Sigmoid colon (tissue), 7 donors: Measurements from ENCODE around the gene DDX3X. TPM values are rescaled to one million over a fixed set of nuclear protein-coding genes. Genes with fewer than 3 reads are reported as not detected.
"Not testable (repeated sequence)": the region's sequence is repeated elsewhere in the genome, so short reads cannot be mapped to it uniquely, and the experiment has no call there.

Experiments used
- DNase-seq: peaks from one replicate; pipeline ENCODE4 v3.0.0-alpha.2; 2019
- H3K27ac ChIP-seq, 4 donors: fragments of 200-600 bp; sonication (generic); one replicate each; pipeline ENCODE4 v1.5.1; 2016 to 2019; ENCODE audit warnings: mild to moderate bottlenecking in 1 of 4
- H3K27me3 ChIP-seq, 3 donors: fragments of 200-600 bp; sonication (generic); one replicate each; pipeline ENCODE4 v1.5.1; 2019; ENCODE audit warnings: mild to moderate bottlenecking in 1 of 3
- H3K36me3 ChIP-seq, 4 donors: fragments of 200-600 bp; sonication (generic); one replicate each; pipeline ENCODE4 v1.5.1; 2016 to 2019
- H3K4me1 ChIP-seq, 4 donors: fragments of 200-600 bp; sonication (generic); one replicate each; pipeline ENCODE4 v1.5.1; 2017 to 2019
- H3K4me3 ChIP-seq, 4 donors: fragments of 200-600 bp; sonication (generic); one replicate each; pipeline ENCODE4 v1.5.1; 2017 to 2019; ENCODE audit warnings: mild to moderate bottlenecking in 2 of 4, moderate library complexity in 1 of 4
- H3K9me3 ChIP-seq, 4 donors: fragments of 200-600 bp in 3 of 4; sonication (generic) in 3 of 4; one replicate each; pipeline versions ENCODE4 v1.5.1 to v1.6.1; 2013 to 2019
- EP300 ChIP-seq, 4 donors: sonication (generic); formaldehyde crosslinking; IDR thresholded peaks; one replicate each; pipeline ENCODE4 v1.6.1; 2017; ENCODE audit warnings: antibody characterized with exemption in 4 of 4
- POLR2A ChIP-seq, 2 donors: fragments of 450-650 bp; IDR thresholded peaks; one replicate each; pipeline ENCODE4 v1.6.1; 2016; ENCODE audit warnings: antibody characterized with exemption in 2 of 2, mild to moderate bottlenecking in 2 of 2, moderate library complexity in 2 of 2
- POLR2AphosphoS5 ChIP-seq, 4 donors: sonication (generic); formaldehyde crosslinking; IDR thresholded peaks; one replicate each; pipeline ENCODE4 v1.6.1; 2017; ENCODE audit warnings: antibody characterized with exemption in 4 of 4
- WGBS, 2 donors: extraction: QIAGEN DNeasy Blood & Tissue Kit; methylation state at CpG; one replicate each; pipeline ENCODE4 v1.1.7; 2013; 5-methylcytosine and 5-hydroxymethylcytosine counted together
- intact Hi-C: fragments of 100-400 bp; cut with DNase I; formaldehyde crosslinking; loops from one replicate; pipeline ENCODE4 v1.15.1; 2023
- polyA plus RNA-seq, 3 donors: library from polyadenylated mRNA; stranded (reverse); fragments of 200-250 nt; gene quantifications; one replicate each; pipeline ENCODE4 v1.2.3, GENCODE V29; 2013
- total RNA-seq, 4 donors: library from RNA; depleted of rRNA; stranded (reverse); fragments of >200 nt; gene quantifications; one replicate each; pipeline ENCODE4 v1.1.0, GENCODE V29; 2016
- TF ChIP-seq, protein P1 (sequence below), 4 experiments: fragments of 450-650 bp in 3 of 4; fragments of 200-600 bp in 1 of 4; IDR thresholded peaks; one replicate each; pipeline ENCODE4 v1.5.1; 2016 to 2019; ENCODE audit warnings: antibody characterized with exemption in 4 of 4, mild to moderate bottlenecking in 3 of 4, moderate library complexity in 2 of 4
- donor health status: healthy with polysubstance abuse.
- donor health status: Bipolar disorder and iron deficiency.
- donor health status: healthy.

Gene DDX3X
- total RNA-seq (100 to 1,000 TPM; 146 to 218 (median 214) TPM), polyA plus RNA-seq (10 to 100 TPM; 86.0 to 94.9 (median 91.8) TPM)

DNA sequence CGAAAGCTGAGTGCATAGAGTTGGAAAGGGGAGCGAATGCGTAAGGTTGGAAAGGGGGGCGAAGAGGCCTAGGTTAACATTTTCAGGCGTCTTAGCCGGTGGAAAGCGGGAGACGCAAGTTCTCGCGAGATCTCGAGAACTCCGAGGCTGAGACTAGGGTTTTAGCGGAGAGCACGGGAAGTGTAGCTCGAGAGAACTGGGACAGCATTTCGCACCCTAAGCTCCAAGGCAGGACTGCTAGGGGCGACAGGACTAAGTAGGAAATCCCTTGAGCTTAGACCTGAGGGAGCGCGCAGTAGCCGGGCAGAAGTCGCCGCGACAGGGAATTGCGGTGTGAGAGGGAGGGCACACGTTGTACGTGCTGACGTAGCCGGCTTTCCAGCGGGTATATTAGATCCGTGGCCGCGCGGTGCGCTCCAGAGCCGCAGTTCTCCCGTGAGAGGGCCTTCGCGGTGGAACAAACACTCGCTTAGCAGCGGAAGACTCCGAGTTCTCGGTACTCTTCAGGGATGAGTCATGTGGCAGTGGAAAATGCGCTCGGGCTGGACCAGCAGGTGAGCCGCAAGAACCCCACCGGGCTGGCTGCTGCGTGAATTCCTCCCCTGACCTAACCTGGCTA, at the start of gene DDX3X:
TSS of gene DDX3X (plus strand) at position 419 of the 619 bp plus-strand sequence. CDS start at position 510, 91 bp downstream.
- H3K9me3 ChIP-seq = no peaks in the 10 kb centered on the region
- 0% methylated on average over 47 of the region's 47 CpGs for WGBS, 2 donors
- H3K4me3 ChIP-seq = peak within 1 kb of the TSS; percentile 80 to 99 (median 94)
- no peaks in the 10 kb centered on the region for H3K36me3 ChIP-seq
- no peaks in the 10 kb centered on the region for H3K27me3 ChIP-seq
- H3K27ac ChIP-seq = peak within 1 kb of the TSS; percentile 98 to 100 (median 100)
- DNase-seq = peak; percentile 97
- TF ChIP-seq, protein P1, sequence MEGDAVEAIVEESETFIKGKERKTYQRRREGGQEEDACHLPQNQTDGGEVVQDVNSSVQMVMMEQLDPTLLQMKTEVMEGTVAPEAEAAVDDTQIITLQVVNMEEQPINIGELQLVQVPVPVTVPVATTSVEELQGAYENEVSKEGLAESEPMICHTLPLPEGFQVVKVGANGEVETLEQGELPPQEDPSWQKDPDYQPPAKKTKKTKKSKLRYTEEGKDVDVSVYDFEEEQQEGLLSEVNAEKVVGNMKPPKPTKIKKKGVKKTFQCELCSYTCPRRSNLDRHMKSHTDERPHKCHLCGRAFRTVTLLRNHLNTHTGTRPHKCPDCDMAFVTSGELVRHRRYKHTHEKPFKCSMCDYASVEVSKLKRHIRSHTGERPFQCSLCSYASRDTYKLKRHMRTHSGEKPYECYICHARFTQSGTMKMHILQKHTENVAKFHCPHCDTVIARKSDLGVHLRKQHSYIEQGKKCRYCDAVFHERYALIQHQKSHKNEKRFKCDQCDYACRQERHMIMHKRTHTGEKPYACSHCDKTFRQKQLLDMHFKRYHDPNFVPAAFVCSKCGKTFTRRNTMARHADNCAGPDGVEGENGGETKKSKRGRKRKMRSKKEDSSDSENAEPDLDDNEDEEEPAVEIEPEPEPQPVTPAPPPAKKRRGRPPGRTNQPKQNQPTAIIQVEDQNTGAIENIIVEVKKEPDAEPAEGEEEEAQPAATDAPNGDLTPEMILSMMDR (IDR thresholded peaks at IDR 0.05) = peak in 1 of 4 experiments; percentile 38
- TF ChIP-seq POLR2AphosphoS5 (IDR thresholded peaks at IDR 0.05) (peak; percentile 99), POLR2A (IDR thresholded peaks at IDR 0.05) (peak; percentile 95 to 98), EP300 (IDR thresholded peaks at IDR 0.05) (peak in 1 of 4 donors; percentile 7)
- intact Hi-C loops = loop anchor here (2.0 to 5.0 kb wide), 4 partner anchors 57 to 687 kb away; partner anchors contain the start of genes CXorf38 and USP9X
- peaks cover 0 to 47% (median 17%) of the 10 kb centered on the region in 4 donors for H3K4me1 ChIP-seq

DNA sequence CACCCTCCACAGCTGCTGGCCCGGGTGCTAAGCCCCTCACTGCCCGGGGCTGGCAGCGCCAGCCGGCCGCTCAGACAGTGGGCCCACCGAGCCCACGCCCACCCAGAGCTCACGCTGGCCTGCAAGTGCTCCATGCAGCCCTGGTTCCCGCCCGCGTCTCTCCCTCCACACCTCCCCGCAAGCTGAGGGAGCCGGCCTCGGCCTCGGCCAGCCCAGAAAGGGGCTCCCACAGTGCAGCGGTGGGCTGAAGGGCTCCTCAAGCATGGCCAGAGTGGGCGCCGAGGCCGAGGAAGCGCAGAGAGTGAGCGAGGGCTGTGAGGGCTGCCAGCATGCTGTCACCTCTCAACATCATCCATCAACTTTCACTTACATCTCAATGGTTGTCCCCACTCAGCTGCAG, 48.0 kb upstream of the DDX3X start:
- H3K27ac ChIP-seq, H3K4me3 ChIP-seq, H3K4me1 ChIP-seq, H3K27me3 ChIP-seq, intact Hi-C loops, H3K9me3 ChIP-seq, DNase-seq, H3K36me3 ChIP-seq: not testable (repeated sequence)
- 94 to 98% methylated on average over 21 of the region's 21 CpGs for WGBS, 2 donors

DNA sequence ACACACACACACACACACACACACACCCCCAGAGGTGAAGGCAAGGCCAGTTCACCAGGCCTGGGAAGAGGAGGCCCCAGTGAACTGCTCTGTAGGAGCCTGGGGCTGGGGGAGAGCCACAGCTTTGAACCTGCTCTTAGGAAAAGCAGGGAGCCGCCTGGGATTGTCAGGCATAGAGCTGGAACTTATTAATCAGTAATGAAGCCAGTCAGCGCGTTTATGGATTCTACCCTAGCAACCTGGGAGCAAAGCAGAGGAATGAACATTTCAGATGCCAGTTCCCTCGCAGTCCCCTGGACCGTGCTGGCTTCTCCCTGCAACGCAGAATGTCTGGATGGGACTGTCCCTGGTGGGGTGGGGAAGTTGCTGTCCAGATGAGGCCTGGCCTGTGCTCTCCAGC, 45.3 kb upstream of the DDX3X start:
- Histone ChIP-seq H3K36me3 (no peaks in the 10 kb centered on the region), H3K27ac (no peak overlapping the region), H3K9me3 (no peaks in the 10 kb centered on the region), H3K4me1 (no peaks in the 10 kb centered on the region), H3K4me3 (no peak overlapping the region), H3K27me3 (no peaks in the 10 kb centered on the region)
- WGBS, 2 donors = 84 to 85% methylated on average over 6 of the region's 6 CpGs
- no peak for DNase-seq
- TF ChIP-seq POLR2AphosphoS5 (IDR thresholded peaks at IDR 0.05) (no peak), EP300 (IDR thresholded peaks at IDR 0.05) (no peak), POLR2A (IDR thresholded peaks at IDR 0.05) (no peak)
- TF ChIP-seq, protein P1 (IDR thresholded peaks at IDR 0.05) = no peak
- intact Hi-C loops = no loop called here

DNA sequence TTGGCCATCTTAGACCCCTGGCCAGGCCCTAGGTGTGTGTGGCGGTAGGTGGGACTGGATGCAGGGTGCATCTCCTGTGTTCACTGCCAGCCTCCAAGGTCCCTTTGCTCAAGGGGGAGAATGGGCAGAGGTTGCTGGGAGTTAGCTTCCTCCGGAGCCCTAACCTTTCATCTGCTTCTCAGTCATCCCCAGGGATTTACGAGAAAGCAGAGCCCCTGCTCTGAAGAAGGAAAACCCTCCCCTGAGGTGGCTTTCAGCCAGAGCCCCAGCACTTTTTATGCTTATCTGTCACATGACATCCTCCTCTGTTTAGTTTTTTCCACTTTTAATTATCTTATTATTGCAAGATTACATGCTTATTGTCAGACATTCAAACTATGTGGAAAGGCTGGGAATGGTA, 44.9 kb upstream of the DDX3X start:
- Histone ChIP-seq H3K27ac (no peak overlapping the region), H3K4me1 (no peaks in the 10 kb centered on the region), H3K4me3 (no peak overlapping the region), H3K27me3 (no peaks in the 10 kb centered on the region), H3K9me3 (no peaks in the 10 kb centered on the region), H3K36me3 (no peaks in the 10 kb centered on the region)
- WGBS, 2 donors = 56 to 63% methylated on average over 3 of the region's 3 CpGs
- DNase-seq = no peak
- TF ChIP-seq, protein P1 (IDR thresholded peaks at IDR 0.05) = no peak
- TF ChIP-seq EP300 (IDR thresholded peaks at IDR 0.05) (no peak), POLR2AphosphoS5 (IDR thresholded peaks at IDR 0.05) (no peak)
- intact Hi-C loops = no loop called here

DNA sequence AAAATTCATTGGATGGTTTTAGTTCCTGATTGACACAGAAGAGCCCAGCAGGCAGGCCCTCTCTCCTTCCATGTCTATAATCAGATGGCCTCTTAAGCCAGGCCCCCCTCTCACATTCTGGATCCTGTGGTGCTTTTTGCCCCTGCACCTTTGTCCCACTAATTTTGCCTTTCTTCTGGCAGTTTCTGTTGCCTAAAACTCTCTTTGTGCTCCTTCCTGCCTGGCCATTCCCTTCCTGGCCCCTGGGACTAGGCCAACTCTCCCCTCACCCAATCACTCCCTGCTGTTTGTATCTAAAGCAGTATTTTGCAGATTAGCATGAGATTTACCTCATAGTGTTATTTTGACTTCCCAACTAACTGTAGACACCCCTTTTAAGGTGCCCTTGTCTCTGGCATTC, 42.7 kb upstream of the DDX3X start:
- TF ChIP-seq POLR2AphosphoS5 (IDR thresholded peaks at IDR 0.05) (no peak), POLR2A (IDR thresholded peaks at IDR 0.05) (no peak), EP300 (IDR thresholded peaks at IDR 0.05) (no peak)
- TF ChIP-seq, protein P1 (IDR thresholded peaks at IDR 0.05) = no peak
- intact Hi-C loops = no loop called here

More for the DNA sequence above, 42.7 kb upstream of the DDX3X start:
- Histone ChIP-seq H3K27me3 (no peaks in the 10 kb centered on the region), H3K4me1 (no peaks in the 10 kb centered on the region), H3K27ac (no peak overlapping the region), H3K36me3 (no peaks in the 10 kb centered on the region), H3K9me3 (no peaks in the 10 kb centered on the region), H3K4me3 (no peak overlapping the region)
- DNase-seq = no peak
